SK-N-SH (cell line): Measurements from ENCODE around the gene NUAK2. TPM values are rescaled to one million over a fixed set of nuclear protein-coding genes. Genes with fewer than 3 reads are reported as not detected.

Source experiments
- CTCF ChIA-PET: fragments of 300-600, 350-600 bp; formaldehyde crosslinking; extraction: SDS; loops from one replicate; lab custom pipeline; 2021; lab: Yijun Ruan, JAX
- POLR2A ChIA-PET: fragments of 350-600 bp; sonication (Branson Sonifier 250); formaldehyde crosslinking; extraction: SDS; loops from one replicate; lab custom pipeline; 2020; ENCODE audit warnings: antibody characterized with exemption, inconsistent platforms; lab: Yijun Ruan, JAX
- DNase-seq: peaks from one replicate; pipeline ENCODE4 v3.0.0; 2012
- H2AFZ ChIP-seq: fragments of 200-600 bp; sonication (generic); 2 replicates; pipeline ENCODE4 v1.8.1; 2016; ENCODE audit warnings: antibody characterized with exemption, mild to moderate bottlenecking, low read depth
- H3F3A ChIP-seq: fragments of 200-600 bp; sonication (generic); replicated peaks from 2 replicates; pipeline ENCODE3; 2016; ENCODE audit warnings: antibody characterized with exemption, mild to moderate bottlenecking; ENCODE audit not compliant: insufficient read depth
- H3K27ac ChIP-seq, 2 experiments: fragments of 200-500 bp in 1 of 2; fragments of 200-600 bp in 1 of 2; sonication (Bioruptor generic) in 1 of 2; sonication (generic), shearing (Covaris generic) in 1 of 2; 2 replicates each; pipeline versions ENCODE4 v1.5.1 to v1.6.1; 2014 to 2016; ENCODE audit warnings: low read depth in 2 of 2, inconsistent platforms in 1 of 2, low read length in 1 of 2, mild to moderate bottlenecking in 1 of 2, mixed read lengths in 1 of 2
- H3K27me3 ChIP-seq: fragments of 200-600 bp; sonication (generic), shearing (Covaris generic); 2 replicates; pipeline ENCODE4 v1.6.1; 2016; ENCODE audit warnings: mixed run types; ENCODE audit not compliant: insufficient read depth
- H3K36me3 ChIP-seq, 2 experiments: fragments of 200-500 bp in 1 of 2; fragments of 200-600 bp in 1 of 2; sonication (Bioruptor generic) in 1 of 2; sonication (generic) in 1 of 2; replicated peaks in 1 of 2; 2 replicates each; pipeline versions ENCODE3 to v1.5.1; 2014 to 2016; ENCODE audit warnings: low read length in 1 of 2, mild to moderate bottlenecking in 1 of 2; ENCODE audit not compliant: insufficient read depth in 2 of 2, control insufficient read depth in 1 of 2
- H3K4me1 ChIP-seq, 2 experiments: fragments of 200-500 bp in 1 of 2; fragments of 200-600 bp in 1 of 2; sonication (Bioruptor generic) in 1 of 2; sonication (generic), shearing (Covaris generic) in 1 of 2; 2 replicates each; pipeline versions ENCODE4 v1.5.1 to v1.6.1; 2014 to 2016; ENCODE audit warnings: low read depth in 1 of 2, low read length in 1 of 2, mixed run types in 1 of 2; ENCODE audit not compliant: insufficient read depth in 2 of 2, control insufficient read depth in 1 of 2
- H3K4me2 ChIP-seq: fragments of 200-600 bp; sonication (generic), shearing (Covaris generic); 2 replicates; pipeline ENCODE4 v1.6.1; 2017; ENCODE audit warnings: mixed run types
- H3K4me3 ChIP-seq, 2 experiments: fragments of 200-500 bp in 1 of 2; fragments of 200-600 bp in 1 of 2; sonication (Bioruptor generic) in 1 of 2; sonication (generic), shearing (Covaris generic) in 1 of 2; 2 replicates each; pipeline versions ENCODE4 v1.5.1 to v1.8.1; 2014 to 2016; ENCODE audit warnings: low read depth in 2 of 2, inconsistent platforms in 1 of 2, low read length in 1 of 2, mild to moderate bottlenecking in 1 of 2, mixed read lengths in 1 of 2, moderate library complexity in 1 of 2
- H3K79me2 ChIP-seq: fragments of 200-600 bp; sonication (generic); 2 replicates; pipeline ENCODE4 v1.8.1; 2017; ENCODE audit warnings: mild to moderate bottlenecking; ENCODE audit not compliant: insufficient read depth
- H3K9ac ChIP-seq: fragments of 200-600 bp; sonication (generic); 2 replicates; pipeline ENCODE4 v1.6.1; 2017; ENCODE audit warnings: mixed run types
- H3K9me2 ChIP-seq: fragments of 200-600 bp; sonication (generic); 2 replicates; pipeline ENCODE4 v1.6.1; 2017; ENCODE audit warnings: mixed run types
- H3K9me3 ChIP-seq: fragments of 200-600 bp; sonication (generic); 2 replicates; pipeline ENCODE4 v1.6.1; 2017; ENCODE audit warnings: mixed run types, mild to moderate bottlenecking, moderate library complexity
- H4K20me1 ChIP-seq: fragments of 200-600 bp; sonication (generic); 2 replicates; pipeline ENCODE4 v1.6.1; 2017; ENCODE audit warnings: mild to moderate bottlenecking, mixed run types; ENCODE audit not compliant: insufficient read depth
- EP300 ChIP-seq, 2 experiments: IDR thresholded peaks; 2 replicates each; pipeline versions ENCODE4 v1.4.0 to v1.6.1; 2012; ENCODE audit warnings: borderline replicate concordance in 1 of 2, low read depth in 1 of 2, low read length in 1 of 2
- JUND ChIP-seq: IDR thresholded peaks from 2 replicates; pipeline ENCODE4 v1.4.0; 2012
- POLR2AphosphoS5 ChIP-seq: IDR thresholded peaks from 2 replicates; pipeline ENCODE4 v1.6.1; 2012; ENCODE audit warnings: low read depth, low read length
- RFX5 ChIP-seq: IDR thresholded peaks from 2 replicates; pipeline ENCODE4 v1.6.1; 2012; ENCODE audit warnings: mild to moderate bottlenecking, improper control_type of control experiment, low read length
- RXRA ChIP-seq: IDR thresholded peaks from 2 replicates; pipeline ENCODE4 v1.4.0; 2012; ENCODE audit warnings: low read depth, mild to moderate bottlenecking, borderline replicate concordance
- SIN3A ChIP-seq: IDR thresholded peaks from 2 replicates; pipeline ENCODE4 v1.6.1; 2012; ENCODE audit warnings: low read depth, mild to moderate bottlenecking, low read length, moderate library complexity, borderline replicate concordance
- SMC3 ChIP-seq: IDR thresholded peaks from 2 replicates; pipeline ENCODE4 v1.6.1; 2012; ENCODE audit warnings: low read depth, low read length, improper control_type of control experiment
- TCF12 ChIP-seq: IDR thresholded peaks from 2 replicates; pipeline ENCODE4 v1.4.0; 2012
- TEAD4 ChIP-seq: IDR thresholded peaks from 2 replicates; pipeline ENCODE4 v1.4.0; 2012; ENCODE audit warnings: mild to moderate bottlenecking, borderline replicate concordance; ENCODE audit not compliant: insufficient read depth
- WGBS: methylation state at CpG from one replicate; pipeline ENCODE4 v1.1.6; 2017; ENCODE audit warnings: low lambda C conversion rate; 5-methylcytosine and 5-hydroxymethylcytosine counted together
- polyA plus RNA-seq, 3 experiments: library from polyadenylated mRNA; depleted of rRNA; stranded (reverse); fragments of >200 nt; gene quantifications; 2 replicates each; pipeline ENCODE4 v1.2.3, GENCODE V29; 2012
- TF ChIP-seq, protein P1 (sequence below): IDR thresholded peaks from 2 replicates; pipeline ENCODE4 v1.4.0; 2012; ENCODE audit warnings: low read depth, borderline replicate concordance
- TF ChIP-seq, protein P2 (sequence below): IDR thresholded peaks from 2 replicates; pipeline ENCODE4; 2012
- TF ChIP-seq, protein P3 (sequence below): IDR thresholded peaks from 2 replicates; pipeline ENCODE4 v1.6.1; 2012; ENCODE audit warnings: mild to moderate bottlenecking, low read depth, low read length, moderate library complexity

Gene NUAK2
- polyA plus RNA-seq, 1 of the 3 experiments (the other 2 are of a cell fraction): 11.1 TPM

DNA sequence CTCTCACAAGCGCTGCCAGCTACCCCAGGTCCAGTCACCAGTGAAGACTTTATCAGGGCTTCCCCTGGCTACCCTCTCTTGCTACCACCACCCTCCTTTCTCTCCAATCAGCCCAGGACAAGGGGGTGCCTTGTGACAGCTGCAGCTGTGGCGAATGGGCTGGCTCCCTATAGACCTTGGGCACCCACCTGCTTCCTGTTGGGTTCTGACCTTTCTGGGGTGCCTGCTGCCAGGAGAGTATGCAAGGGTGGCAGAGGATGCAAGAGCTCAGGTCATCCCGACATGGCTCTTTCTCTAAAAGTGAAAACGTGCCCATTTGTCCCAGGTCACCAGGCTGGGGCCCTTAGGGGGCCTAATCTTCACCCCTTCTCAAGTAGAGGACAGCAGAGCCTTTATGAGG lies 28.6 kb upstream of the NUAK2 start:
- Histone ChIP-seq H3K79me2 (no peaks in the 10 kb centered on the region), H3K9ac (no peak overlapping the region), H3K4me3 (no peak overlapping the region), H4K20me1 (no peaks in the 10 kb centered on the region), H3F3A (no peaks in the 10 kb centered on the region), H3K9me3 (no peaks in the 10 kb centered on the region), H3K4me1 (peaks cover 0 to 8% of the 10 kb centered on the region in 2 experiments; a peak in 1 of 4 replicates), H3K9me2 (no peaks in the 10 kb centered on the region), H3K36me3 (no peaks in the 10 kb centered on the region), H3K4me2 (no peak overlapping the region), H3K27ac (no peak overlapping the region), H2AFZ (no peak overlapping the region), H3K27me3 (no peaks in the 10 kb centered on the region; the same call in 1 of the 2 replicates)
- no peak for TF ChIP-seq JUND
- no peak for TF ChIP-seq EP300 (IDR thresholded peaks at IDR 0.05; ENCODE audit: borderline replicate concordance in 1 of 2, low read depth in 1 of 2, low read length in 1 of 2)
- TF ChIP-seq RXRA: no peak
- no peak for TF ChIP-seq TEAD4
- 86% methylated on average over 2 of the region's 4 CpGs for WGBS
- DNase-seq: no peak
- ChIA-PET POLR2A (no interaction called here), CTCF (interaction anchor here (1.0 to 9.5 kb wide), 7 partner anchors 14 to 174 kb away, joined by 3 to 79 read pairs (median 6); no protein-coding TSS in a partner anchor)

DNA sequence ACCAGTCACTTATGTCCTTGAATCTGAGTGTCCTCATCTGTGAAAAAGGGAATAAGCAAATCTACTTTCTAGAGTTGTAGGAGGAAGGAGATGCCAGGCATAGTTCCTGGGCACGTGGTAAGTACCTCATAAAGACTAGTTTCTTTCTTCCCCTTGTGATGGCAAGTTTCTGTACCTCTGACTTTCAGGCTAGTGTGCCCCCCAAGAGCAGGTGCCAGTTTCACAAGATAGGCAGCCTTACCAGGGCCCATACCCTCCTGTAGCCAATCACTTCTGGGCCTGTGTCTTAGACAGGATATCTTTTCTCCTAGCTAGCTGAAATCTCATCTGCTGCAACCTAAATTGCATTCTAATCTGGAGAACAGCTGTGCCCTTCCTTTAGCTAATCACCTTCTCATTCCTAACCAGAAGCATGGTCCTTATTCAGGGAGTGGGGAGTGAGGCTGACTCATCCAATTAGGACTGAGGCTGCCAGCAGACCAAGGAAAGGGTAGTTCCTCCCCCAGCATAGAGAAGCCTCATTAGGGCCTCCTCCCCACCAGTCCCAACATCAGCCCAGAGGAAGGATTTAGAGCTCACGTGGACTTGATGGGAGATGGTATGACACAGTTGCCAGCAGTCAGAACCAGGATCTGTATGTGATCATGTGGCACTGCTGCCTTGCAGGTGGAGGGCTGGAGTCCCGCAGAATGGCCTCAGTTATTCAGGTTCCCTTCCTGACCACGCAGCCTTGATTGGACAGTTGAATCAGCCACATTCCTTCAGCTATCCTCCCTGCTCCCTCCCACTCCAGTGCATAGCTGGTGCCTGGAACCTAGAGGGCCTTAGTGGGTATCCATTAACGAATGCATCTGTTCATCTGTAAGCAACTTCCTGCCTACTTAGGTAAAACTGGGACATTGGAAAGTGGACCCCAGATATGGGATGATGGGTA lies 27.3 kb upstream of the NUAK2 start:
- no peak for DNase-seq
- WGBS: 69% methylated on average over 3 of the region's 5 CpGs
- H3K27me3 ChIP-seq: no peaks in the 10 kb centered on the region; the same call in 1 of the 2 replicates
- H3K4me2 ChIP-seq: no peak overlapping the region
- H3K9ac ChIP-seq: no peak overlapping the region
- no peaks in the 10 kb centered on the region for H3K9me2 ChIP-seq
- peaks cover 0 to 12% of the 10 kb centered on the region in 2 experiments; a peak in 1 of 4 replicates for H3K4me1 ChIP-seq
- TF ChIP-seq SMC3: no peak
- TF ChIP-seq, protein P1, sequence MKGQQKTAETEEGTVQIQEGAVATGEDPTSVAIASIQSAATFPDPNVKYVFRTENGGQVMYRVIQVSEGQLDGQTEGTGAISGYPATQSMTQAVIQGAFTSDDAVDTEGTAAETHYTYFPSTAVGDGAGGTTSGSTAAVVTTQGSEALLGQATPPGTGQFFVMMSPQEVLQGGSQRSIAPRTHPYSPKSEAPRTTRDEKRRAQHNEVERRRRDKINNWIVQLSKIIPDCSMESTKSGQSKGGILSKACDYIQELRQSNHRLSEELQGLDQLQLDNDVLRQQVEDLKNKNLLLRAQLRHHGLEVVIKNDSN: no peak
- TF ChIP-seq JUND: no peak
- TF ChIP-seq POLR2AphosphoS5: no peak
- no peak for TF ChIP-seq TCF12
- TF ChIP-seq RFX5: no peak
- TF ChIP-seq, protein P2, sequence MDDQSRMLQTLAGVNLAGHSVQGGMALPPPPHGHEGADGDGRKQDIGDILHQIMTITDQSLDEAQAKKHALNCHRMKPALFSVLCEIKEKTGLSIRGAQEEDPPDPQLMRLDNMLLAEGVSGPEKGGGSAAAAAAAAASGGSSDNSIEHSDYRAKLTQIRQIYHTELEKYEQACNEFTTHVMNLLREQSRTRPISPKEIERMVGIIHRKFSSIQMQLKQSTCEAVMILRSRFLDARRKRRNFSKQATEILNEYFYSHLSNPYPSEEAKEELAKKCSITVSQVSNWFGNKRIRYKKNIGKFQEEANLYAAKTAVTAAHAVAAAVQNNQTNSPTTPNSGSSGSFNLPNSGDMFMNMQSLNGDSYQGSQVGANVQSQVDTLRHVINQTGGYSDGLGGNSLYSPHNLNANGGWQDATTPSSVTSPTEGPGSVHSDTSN: no peak
- TF ChIP-seq, protein P3, sequence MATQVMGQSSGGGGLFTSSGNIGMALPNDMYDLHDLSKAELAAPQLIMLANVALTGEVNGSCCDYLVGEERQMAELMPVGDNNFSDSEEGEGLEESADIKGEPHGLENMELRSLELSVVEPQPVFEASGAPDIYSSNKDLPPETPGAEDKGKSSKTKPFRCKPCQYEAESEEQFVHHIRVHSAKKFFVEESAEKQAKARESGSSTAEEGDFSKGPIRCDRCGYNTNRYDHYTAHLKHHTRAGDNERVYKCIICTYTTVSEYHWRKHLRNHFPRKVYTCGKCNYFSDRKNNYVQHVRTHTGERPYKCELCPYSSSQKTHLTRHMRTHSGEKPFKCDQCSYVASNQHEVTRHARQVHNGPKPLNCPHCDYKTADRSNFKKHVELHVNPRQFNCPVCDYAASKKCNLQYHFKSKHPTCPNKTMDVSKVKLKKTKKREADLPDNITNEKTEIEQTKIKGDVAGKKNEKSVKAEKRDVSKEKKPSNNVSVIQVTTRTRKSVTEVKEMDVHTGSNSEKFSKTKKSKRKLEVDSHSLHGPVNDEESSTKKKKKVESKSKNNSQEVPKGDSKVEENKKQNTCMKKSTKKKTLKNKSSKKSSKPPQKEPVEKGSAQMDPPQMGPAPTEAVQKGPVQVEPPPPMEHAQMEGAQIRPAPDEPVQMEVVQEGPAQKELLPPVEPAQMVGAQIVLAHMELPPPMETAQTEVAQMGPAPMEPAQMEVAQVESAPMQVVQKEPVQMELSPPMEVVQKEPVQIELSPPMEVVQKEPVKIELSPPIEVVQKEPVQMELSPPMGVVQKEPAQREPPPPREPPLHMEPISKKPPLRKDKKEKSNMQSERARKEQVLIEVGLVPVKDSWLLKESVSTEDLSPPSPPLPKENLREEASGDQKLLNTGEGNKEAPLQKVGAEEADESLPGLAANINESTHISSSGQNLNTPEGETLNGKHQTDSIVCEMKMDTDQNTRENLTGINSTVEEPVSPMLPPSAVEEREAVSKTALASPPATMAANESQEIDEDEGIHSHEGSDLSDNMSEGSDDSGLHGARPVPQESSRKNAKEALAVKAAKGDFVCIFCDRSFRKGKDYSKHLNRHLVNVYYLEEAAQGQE: no peak
- TF ChIP-seq RXRA: no peak
- TF ChIP-seq SIN3A: no peak
- no peaks in the 10 kb centered on the region for H3F3A ChIP-seq
- H3K79me2 ChIP-seq: no peaks in the 10 kb centered on the region
- ChIA-PET POLR2A (no interaction called here), CTCF (interaction anchor here (0.6 to 9.5 kb wide), 9 partner anchors 10 to 287 kb away, joined by 3 to 79 read pairs (median 5); no protein-coding TSS in a partner anchor)
- H3K36me3 ChIP-seq: no peaks in the 10 kb centered on the region
- H4K20me1 ChIP-seq: no peaks in the 10 kb centered on the region
- no peak overlapping the region for H3K4me3 ChIP-seq
- no peak overlapping the region for H2AFZ ChIP-seq
- no peak overlapping the region for H3K27ac ChIP-seq
- H3K9me3 ChIP-seq: no peaks in the 10 kb centered on the region
